ENCODE measurements around the gene UBE2V1. TPM values are rescaled to one million over a fixed set of nuclear protein-coding genes. Genes with fewer than 3 reads are reported as not detected.

Gene UBE2V1
- total RNA-seq, 1 donor from 2014 or later, result 139 TPM

Other genes starting within 250 kb of the UBE2V1 start
- 4.4 and 5.4 TPM in 2 replicates for gene SPATA2, start 197.6 kb downstream of the UBE2V1 start, total RNA-seq
- 114 and 156 TPM in 2 replicates for gene RNF114, start 176.8 kb downstream of the UBE2V1 start, total RNA-seq
- 6.9 and 17.2 TPM in 2 replicates for gene SNAI1, start 130.2 kb downstream of the UBE2V1 start, total RNA-seq
- gene PEDS1, start 40.6 kb upstream of the UBE2V1 start, total RNA-seq, result 80.6 and 121 TPM in 2 replicates
- 19.0 and 19.6 TPM in 2 replicates for gene CEBPB, start 77.7 kb upstream of the UBE2V1 start, total RNA-seq